ENCODE measurements around the gene NDOR1. TPM values are rescaled to one million over a fixed set of nuclear protein-coding genes. Genes with fewer than 3 reads are reported as not detected.

The NDOR1 gene
- total RNA-seq, 1 experiment from 2014 or later = 31.8 TPM

DNA sequence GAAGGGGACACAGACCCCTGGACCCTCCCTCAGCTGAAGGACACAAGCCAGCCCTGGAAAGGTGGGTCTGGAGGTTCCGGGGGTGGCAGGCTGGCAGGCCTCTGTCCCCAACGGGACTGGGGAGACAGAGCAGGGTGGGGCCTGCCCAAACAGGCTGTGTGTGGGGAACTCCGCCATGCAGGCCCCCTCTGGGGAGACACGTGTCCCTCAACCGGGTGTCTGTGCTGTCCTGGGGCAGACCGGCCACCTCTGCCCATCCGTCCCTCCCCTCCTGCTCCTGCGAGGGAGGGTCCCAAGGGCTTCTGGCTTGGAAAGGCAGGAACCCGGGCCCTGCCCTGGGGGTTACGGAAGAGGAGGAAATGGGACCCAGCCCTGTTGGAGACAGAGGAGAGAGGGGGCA lies 26.6 kb downstream of the NDOR1 start:
- no peaks in the 10 kb centered on the region for H3K9me3 ChIP-seq
- H3K27me3 ChIP-seq (replicated peaks; ENCODE audit: control insufficient read depth, insufficient read depth, low read length) = no peaks in the 10 kb centered on the region
- no peak overlapping the region for H3K4me3 ChIP-seq (ENCODE audit: low read depth, low read length)
- H3K4me1 ChIP-seq = peaks cover 44% of the 10 kb centered on the region
- BruUV-seq (replicated peaks) = no TSS peak
- TF ChIP-seq, protein P1, sequence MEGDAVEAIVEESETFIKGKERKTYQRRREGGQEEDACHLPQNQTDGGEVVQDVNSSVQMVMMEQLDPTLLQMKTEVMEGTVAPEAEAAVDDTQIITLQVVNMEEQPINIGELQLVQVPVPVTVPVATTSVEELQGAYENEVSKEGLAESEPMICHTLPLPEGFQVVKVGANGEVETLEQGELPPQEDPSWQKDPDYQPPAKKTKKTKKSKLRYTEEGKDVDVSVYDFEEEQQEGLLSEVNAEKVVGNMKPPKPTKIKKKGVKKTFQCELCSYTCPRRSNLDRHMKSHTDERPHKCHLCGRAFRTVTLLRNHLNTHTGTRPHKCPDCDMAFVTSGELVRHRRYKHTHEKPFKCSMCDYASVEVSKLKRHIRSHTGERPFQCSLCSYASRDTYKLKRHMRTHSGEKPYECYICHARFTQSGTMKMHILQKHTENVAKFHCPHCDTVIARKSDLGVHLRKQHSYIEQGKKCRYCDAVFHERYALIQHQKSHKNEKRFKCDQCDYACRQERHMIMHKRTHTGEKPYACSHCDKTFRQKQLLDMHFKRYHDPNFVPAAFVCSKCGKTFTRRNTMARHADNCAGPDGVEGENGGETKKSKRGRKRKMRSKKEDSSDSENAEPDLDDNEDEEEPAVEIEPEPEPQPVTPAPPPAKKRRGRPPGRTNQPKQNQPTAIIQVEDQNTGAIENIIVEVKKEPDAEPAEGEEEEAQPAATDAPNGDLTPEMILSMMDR (IDR thresholded peaks at IDR 0.05; ENCODE audit: insufficient read depth in 1 of 2, low read depth in 1 of 2, low read length in 1 of 2, severe bottlenecking in 1 of 2, unreplicated experiment in 1 of 2) = no peak
- POLR2A ChIA-PET = no interaction called here
- H3K27me3 Mint-ChIP-seq (ENCODE audit: insufficient read depth, unreplicated experiment) = no peaks in the 10 kb centered on the region
- H3K9me3 Mint-ChIP-seq (ENCODE audit: unreplicated experiment) = no peaks in the 10 kb centered on the region
- no peaks in the 10 kb centered on the region for H3K36me3 ChIP-seq (ENCODE audit: control insufficient read depth, insufficient read depth, low read length)
- CTCF ChIA-PET = interaction anchor here (0.6 kb wide), 1 partner anchor 244 kb away, joined by 3 read pairs; no protein-coding TSS in a partner anchor
- H3K36me3 Mint-ChIP-seq (ENCODE audit: insufficient read depth, unreplicated experiment) = peaks cover 14% of the 10 kb centered on the region
- H3K27ac Mint-ChIP-seq (ENCODE audit: unreplicated experiment) = no peak overlapping the region
- H3K4me3 Mint-ChIP-seq (ENCODE audit: unreplicated experiment) = no peak overlapping the region
- peaks cover 13% of the 10 kb centered on the region for H3K4me1 Mint-ChIP-seq (ENCODE audit: low read depth, unreplicated experiment)
- intact Hi-C loops (cut with micrococcal nuclease; ENCODE audit: unreplicated experiment) = no loop called here
- no peak for DNase-seq

- ChIA-PET POLR2A (no interaction called here), CTCF (interaction anchor here (0.6 to 0.8 kb wide), 2 partner anchors 9 to 244 kb away, joined by 3 to 9 read pairs; no protein-coding TSS in a partner anchor)
- Histone ChIP-seq H3K9me3 (no peaks in the 10 kb centered on the region), H3K4me1 (peaks cover 42% of the 10 kb centered on the region), H3K4me3 (ENCODE audit: low read depth, low read length) (no peak overlapping the region), H3K36me3 (ENCODE audit: control insufficient read depth, insufficient read depth, low read length) (no peaks in the 10 kb centered on the region), H3K27me3 (replicated peaks; ENCODE audit: control insufficient read depth, insufficient read depth, low read length) (no peaks in the 10 kb centered on the region)
- H3K36me3 Mint-ChIP-seq (ENCODE audit: insufficient read depth, unreplicated experiment) = peaks cover 14% of the 10 kb centered on the region
- H3K4me3 Mint-ChIP-seq (ENCODE audit: unreplicated experiment) = no peak overlapping the region
- H3K27ac Mint-ChIP-seq (ENCODE audit: unreplicated experiment) = no peak overlapping the region
- H3K4me1 Mint-ChIP-seq (ENCODE audit: low read depth, unreplicated experiment) = peaks cover 10% of the 10 kb centered on the region
- H3K27me3 Mint-ChIP-seq (ENCODE audit: insufficient read depth, unreplicated experiment) = no peaks in the 10 kb centered on the region
- no peaks in the 10 kb centered on the region for H3K9me3 Mint-ChIP-seq (ENCODE audit: unreplicated experiment)
- DNase-seq = no peak
- BruUV-seq (replicated peaks) = no TSS peak
- TF ChIP-seq, protein P1 (IDR thresholded peaks at IDR 0.05; ENCODE audit: insufficient read depth in 1 of 2, low read depth in 1 of 2, low read length in 1 of 2, severe bottlenecking in 1 of 2, unreplicated experiment in 1 of 2) = no peak
- intact Hi-C loops (cut with micrococcal nuclease; ENCODE audit: unreplicated experiment) = no loop called here
Measured at GRCh38 chr9:137232510-137232909, 27.0 kb downstream of the NDOR1 start.

GRCh38 chr9:137233143-137233980 lies 27.9 kb downstream of the NDOR1 start:
- H3K4me1 ChIP-seq = peaks cover 41% of the 10 kb centered on the region
- H3K4me3 ChIP-seq (ENCODE audit: low read depth, low read length) = no peak overlapping the region
- ChIA-PET CTCF (interaction anchor here (0.6 to 0.8 kb wide), 2 partner anchors 10 to 349 kb away, joined by 3 to 9 read pairs; no protein-coding TSS in a partner anchor), POLR2A (no interaction called here)
- no peaks in the 10 kb centered on the region for H3K9me3 Mint-ChIP-seq (ENCODE audit: unreplicated experiment)
- peaks cover 14% of the 10 kb centered on the region for H3K36me3 Mint-ChIP-seq (ENCODE audit: insufficient read depth, unreplicated experiment)
- intact Hi-C loops (cut with micrococcal nuclease; ENCODE audit: unreplicated experiment) = no loop called here
- H3K27ac Mint-ChIP-seq (ENCODE audit: unreplicated experiment) = no peak overlapping the region
- no peaks in the 10 kb centered on the region for H3K27me3 Mint-ChIP-seq (ENCODE audit: insufficient read depth, unreplicated experiment)
- no peaks in the 10 kb centered on the region for H3K27me3 ChIP-seq (replicated peaks; ENCODE audit: control insufficient read depth, insufficient read depth, low read length)
- no peak for DNase-seq
- no peaks in the 10 kb centered on the region for H3K36me3 ChIP-seq (ENCODE audit: control insufficient read depth, insufficient read depth, low read length)
- TF ChIP-seq, protein P1 (IDR thresholded peaks at IDR 0.05; ENCODE audit: insufficient read depth in 1 of 2, low read depth in 1 of 2, low read length in 1 of 2, severe bottlenecking in 1 of 2, unreplicated experiment in 1 of 2) = no peak
- H3K9me3 ChIP-seq = no peaks in the 10 kb centered on the region
- no peak overlapping the region for H3K4me3 Mint-ChIP-seq (ENCODE audit: unreplicated experiment)
- H3K4me1 Mint-ChIP-seq (ENCODE audit: low read depth, unreplicated experiment) = peaks cover 6% of the 10 kb centered on the region
- BruUV-seq (replicated peaks) = no TSS peak

Data from Caco-2 (cell line).